Endothelial cell of umbilical vein (primary cell): Measurements from ENCODE around the gene PAIP2B. TPM values are rescaled to one million over a fixed set of nuclear protein-coding genes. Genes with fewer than 3 reads are reported as not detected.
"Not testable (repeated sequence)": the region's sequence is repeated elsewhere in the genome, so short reads cannot be mapped to it uniquely, and the experiment has no call there.

Experiments
- BruUV-seq: library from RNA; stranded (reverse); fragments of 400-500 nt; replicated peaks from 2 replicates; lab custom pipeline; 2021; lab: Mats Ljungman, UMichigan
- CTCF ChIA-PET: fragments of 300-600, 350-600 bp; sonication (Branson Sonifier 250); formaldehyde crosslinking; loops from one replicate; lab custom pipeline; 2021; ENCODE audit warnings: antibody characterized with exemption, inconsistent platforms; lab: Charles Lee
- POLR2A ChIA-PET: fragments of 300-600, 350-600 bp; sonication (Branson Sonifier 250); formaldehyde crosslinking; loops from one replicate; lab custom pipeline; 2021; ENCODE audit warnings: antibody characterized with exemption, inconsistent platforms; lab: Charles Lee
- DNase-seq: peaks from one replicate; pipeline ENCODE4 v3.0.0-alpha.2; 2011; ENCODE audit warnings: low read depth, low spot score
- FAIRE-seq: peaks from 2 replicates; lab custom pipeline; 2011; peaks lifted over from hg19 to GRCh38; lab: Jason Lieb, UNC
- H2AFZ ChIP-seq: 2 replicates; pipeline ENCODE4 v1.6.0; 2012; ENCODE audit warnings: low read depth, low read length, control low read depth, inconsistent platforms
- H3K27ac ChIP-seq: 2 replicates; pipeline ENCODE4 v1.5.1; 2011; ENCODE audit warnings: low read depth, mild to moderate bottlenecking, control low read depth, low read length, moderate library complexity; ENCODE audit not compliant: insufficient read depth
- H3K27me3 ChIP-seq, 2 experiments: 2 replicates each; pipeline versions ENCODE4 v1.6.0 to v1.6.1; 2011; ENCODE audit warnings: low read length in 2 of 2, mixed read lengths in 1 of 2; ENCODE audit not compliant: control insufficient read depth in 2 of 2, insufficient read depth in 2 of 2
- H3K36me3 ChIP-seq, 2 experiments: 2 replicates in 1 of 2; 3 replicates in 1 of 2; pipeline ENCODE4 v1.5.1; 2011; ENCODE audit warnings: low read length in 2 of 2, mild to moderate bottlenecking in 1 of 2, moderate library complexity in 1 of 2; ENCODE audit not compliant: control insufficient read depth in 2 of 2, insufficient read depth in 2 of 2; ENCODE audit errors: extremely low read depth in 1 of 2
- H3K4me1 ChIP-seq: 3 replicates; pipeline ENCODE4 v1.5.1; 2011; ENCODE audit warnings: mild to moderate bottlenecking, low read length; ENCODE audit not compliant: control insufficient read depth, insufficient read depth; ENCODE audit errors: extremely low read depth
- H3K4me2 ChIP-seq: 2 replicates; pipeline ENCODE4 v1.6.1; 2011; ENCODE audit warnings: low read length, control low read depth, mixed read lengths; ENCODE audit not compliant: insufficient read depth
- H3K4me3 ChIP-seq, 3 experiments: fragments of 200-600 bp in 1 of 3; sonication (generic), shearing (Covaris generic) in 1 of 3; replicated peaks in 1 of 3; 2 replicates each; pipeline ENCODE4 v1.5.1; 2011 to 2016; ENCODE audit warnings: control low read depth in 3 of 3, low read length in 3 of 3, mild to moderate bottlenecking in 2 of 3, inconsistent platforms in 1 of 3, low read depth in 1 of 3, moderate library complexity in 1 of 3; ENCODE audit not compliant: insufficient read depth in 1 of 3
- H3K79me2 ChIP-seq: 2 replicates; pipeline ENCODE4 v1.6.0; 2012; ENCODE audit warnings: low read length, inconsistent platforms; ENCODE audit not compliant: control insufficient read depth, insufficient read depth
- H3K9ac ChIP-seq: replicated peaks from 2 replicates; pipeline ENCODE3; 2011; ENCODE audit warnings: low read length, control low read depth; ENCODE audit not compliant: insufficient read depth; ENCODE audit errors: extremely low read depth
- H3K9me1 ChIP-seq: replicated peaks from 3 replicates; pipeline ENCODE4 v1.6.0; 2011; ENCODE audit warnings: mild to moderate bottlenecking, low read length; ENCODE audit not compliant: control insufficient read depth, insufficient read depth; ENCODE audit errors: extremely low read depth
- H3K9me3 ChIP-seq: replicated peaks from 2 replicates; pipeline ENCODE4 v1.5.1; 2012; ENCODE audit warnings: low read length, inconsistent platforms; ENCODE audit not compliant: control insufficient read depth, insufficient read depth
- H4K20me1 ChIP-seq: replicated peaks from 2 replicates; pipeline ENCODE3; 2011; ENCODE audit warnings: mild to moderate bottlenecking, low read length; ENCODE audit not compliant: control insufficient read depth, insufficient read depth; ENCODE audit errors: extremely low read depth
- CTCF ChIP-seq, 2 donors: IDR thresholded peaks; 1 replicate in 1 of 2; 2 replicates in 1 of 2; pipeline ENCODE4 v1.5.1; 2011; ENCODE audit warnings: low read length in 2 of 2, mild to moderate bottlenecking in 2 of 2, moderate library complexity in 2 of 2, control low read depth in 1 of 2, inconsistent platforms in 1 of 2, low read depth in 1 of 2; ENCODE audit not compliant: insufficient read depth in 1 of 2; ENCODE audit errors: extremely low read depth in 1 of 2
- FOS ChIP-seq: IDR thresholded peaks from 2 replicates; pipeline ENCODE4 v1.6.1; 2011; ENCODE audit warnings: mild to moderate bottlenecking, low read length, moderate library complexity, borderline replicate concordance; ENCODE audit not compliant: insufficient read depth
- JUN ChIP-seq: IDR thresholded peaks from 2 replicates; pipeline ENCODE4 v1.6.1; 2011; ENCODE audit warnings: borderline replicate concordance, low read depth; ENCODE audit not compliant: insufficient read length, insufficient read depth
- MYC ChIP-seq: IDR thresholded peaks from one replicate; pipeline ENCODE4 v1.6.1; 2011; ENCODE audit warnings: mild to moderate bottlenecking, low read depth, low read length
- POLR2AphosphoS5 ChIP-seq: IDR thresholded peaks from 2 replicates; pipeline ENCODE4 v1.6.1; 2012; ENCODE audit warnings: low read depth, mild to moderate bottlenecking, control low read depth, low read length, moderate library complexity; ENCODE audit not compliant: insufficient read depth
- dilution Hi-C: fragments of 300-500 bp; cut with MboI; formaldehyde crosslinking; loops from one replicate; pipeline ENCODE4 v1.15.0; 2019; ENCODE audit warnings: low sequenced_read_pairs; ENCODE audit not compliant: extremely low pct_ligation_motif_present
- intact Hi-C: fragments of 100-400 bp; cut with micrococcal nuclease; formaldehyde crosslinking; loops from one replicate; pipeline ENCODE4 v1.10.0; 2022
- polyA plus RNA-seq, 4 experiments: library from polyadenylated mRNA; depleted of rRNA in 3 of 4; stranded (reverse) in 3 of 4; unstranded in 1 of 4; fragments of >200 nt; gene quantifications; 2 replicates each; pipeline versions ENCODE4 v1.2.1 to v1.2.3, GENCODE V29; 2011 to 2012; ENCODE audit warnings: missing spikeins in 1 of 4
- total RNA-seq: library from RNA; stranded (reverse); gene quantifications from 2 replicates; pipeline ENCODE4 v1.2.3, GENCODE V29; 2021
- TF ChIP-seq, protein P1 (sequence below): IDR thresholded peaks from 2 replicates; pipeline ENCODE4 v1.6.1; 2011; ENCODE audit not compliant: insufficient read depth, insufficient read length

The PAIP2B gene
- total and polyA plus RNA-seq, 2 donors (not counting 3 experiments of a cell fraction or from before 2014, with no cell fraction given): 0.21 to 0.62 TPM

- no peak for DNase-seq
- Histone ChIP-seq H3K9ac (no peak overlapping the region), H3K27ac (no peak overlapping the region), H2AFZ (no peak overlapping the region), H3K4me1 (no peaks in the 10 kb centered on the region), H3K27me3 (peaks cover 11 to 16% of the 10 kb centered on the region in 2 experiments), H3K36me3 (no peaks in the 10 kb centered on the region), H3K9me3 (no peaks in the 10 kb centered on the region), H3K4me3 (no peak overlapping the region), H3K4me2 (no peak overlapping the region), H4K20me1 (no peaks in the 10 kb centered on the region), H3K79me2 (no peaks in the 10 kb centered on the region), H3K9me1 (no peaks in the 10 kb centered on the region)
- ChIA-PET POLR2A (no interaction called here), CTCF (interaction anchor here (0.9 kb wide), 1 partner anchor 9 kb away, joined by 3 read pairs; the partner anchor contains the start of gene PAIP2B)
- no TSS peak for BruUV-seq
- no peak for FAIRE-seq
- TF ChIP-seq, protein P1, sequence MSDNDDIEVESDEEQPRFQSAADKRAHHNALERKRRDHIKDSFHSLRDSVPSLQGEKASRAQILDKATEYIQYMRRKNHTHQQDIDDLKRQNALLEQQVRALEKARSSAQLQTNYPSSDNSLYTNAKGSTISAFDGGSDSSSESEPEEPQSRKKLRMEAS: no peak
- no peak for TF ChIP-seq CTCF (IDR thresholded peaks at IDR 0.05; ENCODE audit: extremely low read depth in 1 of 2, insufficient read depth in 1 of 2, low read depth in 1 of 2, low read length in 2 of 2)
- TF ChIP-seq FOS: no peak
- TF ChIP-seq MYC: no peak
- TF ChIP-seq POLR2AphosphoS5: no peak
- no peak for TF ChIP-seq JUN
- dilution Hi-C loops: no loop called here
- intact Hi-C loops: no loop called here
Measured at GRCh38 chr2:71235930-71236587, 9.2 kb upstream of the PAIP2B start.

- BruUV-seq, H3K4me3 ChIP-seq, intact Hi-C loops, DNase-seq, POLR2A ChIA-PET, H3K27ac ChIP-seq, H3K4me2 ChIP-seq, H4K20me1 ChIP-seq, H3K4me1 ChIP-seq, dilution Hi-C loops, H2AFZ ChIP-seq, H3K9me3 ChIP-seq, CTCF ChIA-PET, H3K9me1 ChIP-seq, H3K36me3 ChIP-seq, H3K79me2 ChIP-seq, H3K9ac ChIP-seq, FAIRE-seq: not testable (repeated sequence)
- peaks cover under 1 to 19% of the 10 kb centered on the region in 2 experiments for H3K27me3 ChIP-seq
Measured at GRCh38 chr2:71233072-71233471, 6.2 kb upstream of the PAIP2B start.
